K562 (cell line): ENCODE data around the gene ZFYVE16. TPM values are rescaled to one million over a fixed set of nuclear protein-coding genes. Genes with fewer than 3 reads are reported as not detected.

ENCODE experiments used
- BHLHE40 ChIP-seq: IDR thresholded peaks from 2 replicates; pipeline ENCODE4 v1.6.1; 2011; ENCODE audit warnings: low read length, improper control_type of control experiment
- CREB3L1 ChIP-seq: fragments of 450-650 bp; IDR thresholded peaks from 2 replicates; pipeline ENCODE4 v1.6.1; 2014; ENCODE audit warnings: low read depth, mild to moderate bottlenecking, moderate library complexity, borderline replicate concordance
- ELF4 ChIP-seq: fragments of 450-650 bp; formaldehyde crosslinking; IDR thresholded peaks from 2 replicates; pipeline ENCODE4 v1.4.0; 2022; ENCODE audit warnings: missing genetic modification characterization
- ESRRA ChIP-seq: fragments of 450-650 bp; IDR thresholded peaks from 2 replicates; pipeline ENCODE4 v1.6.1; 2014; ENCODE audit warnings: low read depth, mild to moderate bottlenecking, moderate library complexity, borderline replicate concordance
- KAT8 ChIP-seq: fragments of 450-650 bp; IDR thresholded peaks from 2 replicates; pipeline ENCODE4 v1.6.1; 2016; ENCODE audit warnings: low read depth, mild to moderate bottlenecking
- MAX ChIP-seq: sonication (generic); formaldehyde crosslinking; IDR thresholded peaks from 2 replicates; pipeline ENCODE4 v1.9.0; 2022; ENCODE audit warnings: mild to moderate bottlenecking, missing genetic modification reagents
- MAZ ChIP-seq, 2 experiments: fragments of 450-650 bp in 1 of 2; sonication (generic) in 1 of 2; formaldehyde crosslinking; IDR thresholded peaks in 1 of 2; conservative IDR thresholded peaks in 1 of 2; 2 replicates each; pipeline versions ENCODE4 v1.4.0 to v1.5.0; 2020; ENCODE audit warnings: mild to moderate bottlenecking in 1 of 2, missing genetic modification reagents in 1 of 2
- MEIS2 ChIP-seq: fragments of 450-650 bp; IDR thresholded peaks from 2 replicates; pipeline ENCODE4 v1.6.1; 2014; ENCODE audit warnings: mild to moderate bottlenecking; ENCODE audit not compliant: partially characterized antibody
- NFIC ChIP-seq: fragments of 450-650 bp; IDR thresholded peaks from 2 replicates; pipeline ENCODE4 v1.6.1; 2017; ENCODE audit warnings: mild to moderate bottlenecking, inconsistent platforms
- NR2C2 ChIP-seq, 2 experiments: fragments of 200-800 bp in 1 of 2; sonication (Bioruptor generic) in 1 of 2; sonication (generic) in 1 of 2; formaldehyde crosslinking in 1 of 2; IDR thresholded peaks; 2 replicates each; pipeline versions ENCODE4 v1.6.1 to v1.8.0; 2016 to 2022; ENCODE audit warnings: mild to moderate bottlenecking in 1 of 2, missing compliant biosample characterization in 1 of 2, missing genetic modification characterization in 1 of 2, missing genetic modification reagents in 1 of 2
- PHB2 ChIP-seq: fragments of 450-650 bp; IDR thresholded peaks from 2 replicates; pipeline ENCODE4 v1.6.1; 2017; ENCODE audit warnings: low read depth
- POLR2AphosphoS2 ChIP-seq: IDR thresholded peaks from 2 replicates; pipeline ENCODE4 v1.6.1; 2012; ENCODE audit warnings: low read length, improper control_type of control experiment
- POLR2H ChIP-seq: IDR thresholded peaks from 2 replicates; pipeline ENCODE4 v1.6.1; 2016; ENCODE audit warnings: missing genetic modification characterization, low read depth, mild to moderate bottlenecking, control low read depth, missing compliant biosample characterization, moderate library complexity
- PYGO2 ChIP-seq: fragments of 450-650 bp; IDR thresholded peaks from 2 replicates; pipeline ENCODE4 v1.6.1; 2016; ENCODE audit warnings: mild to moderate bottlenecking, missing genetic modification characterization, moderate library complexity, missing compliant biosample characterization
- RBFOX2 ChIP-seq: fragments of 200-400 bp; formaldehyde crosslinking; IDR thresholded peaks from 2 replicates; pipeline ENCODE4 v1.6.1; 2017; ENCODE audit warnings: low read depth, mild to moderate bottlenecking, low read length, moderate library complexity
- SP1 ChIP-seq: sonication (generic); formaldehyde crosslinking; IDR thresholded peaks from 2 replicates; pipeline ENCODE4 v1.8.1; 2022; ENCODE audit warnings: mild to moderate bottlenecking, missing genetic modification reagents
- TEAD2 ChIP-seq: fragments of 450-650 bp; IDR thresholded peaks from 2 replicates; pipeline ENCODE4 v1.6.1; 2016; ENCODE audit warnings: missing genetic modification characterization, control low read depth, missing compliant biosample characterization
- UBTF ChIP-seq, 2 experiments: IDR thresholded peaks; 2 replicates each; pipeline ENCODE4 v1.6.1; 2012; ENCODE audit warnings: improper control_type of control experiment in 2 of 2, low read depth in 2 of 2, low read length in 2 of 2, borderline replicate concordance in 1 of 2
- ZBTB7A ChIP-seq: IDR thresholded peaks from 2 replicates; pipeline ENCODE4 v1.6.1; 2011; ENCODE audit warnings: low read depth, mild to moderate bottlenecking, low read length, moderate library complexity, borderline replicate concordance; ENCODE audit not compliant: control insufficient read depth
- ZNF133 ChIP-seq: fragments of 250-450 bp; sonication (Bioruptor Pico); IDR thresholded peaks from 2 replicates; pipeline ENCODE4 v1.4.0; 2020; ENCODE audit warnings: mild to moderate bottlenecking
- ZNF511 ChIP-seq: sonication (generic); formaldehyde crosslinking; IDR thresholded peaks from 2 replicates; pipeline ENCODE4 v1.8.0; 2022; ENCODE audit warnings: mild to moderate bottlenecking, missing genetic modification reagents
- ZNF785 ChIP-seq: fragments of 250-450 bp; sonication (Bioruptor Pico); IDR thresholded peaks from 2 replicates; pipeline ENCODE4 v1.4.0; 2020; ENCODE audit warnings: mild to moderate bottlenecking
- polyA plus RNA-seq, 8 experiments: library from polyadenylated mRNA; depleted of rRNA in 4 of 8; stranded (reverse) in 5 of 8; unstranded in 3 of 8; fragments of >200 nt; fragmentation: Nextera tagmentation in 2 of 8; fragmentation: Illumina TruSeq in 1 of 8; extraction: Ambion mirVana in 2 of 8; extraction: Trizol in 1 of 8; gene quantifications; 2 replicates each; pipeline versions ENCODE4 v1.2.1 to v1.2.3, GENCODE V29; 2011 to 2014; ENCODE audit warnings: inconsistent platforms in 1 of 8, missing spikeins in 1 of 8
- total RNA-seq, 7 experiments: library from RNA; depleted of rRNA in 6 of 7; stranded (reverse); fragments of >200 nt in 6 of 7; fragmentation: Illumina TruSeq in 2 of 7; extraction: Trizol in 2 of 7; gene quantifications; 2 replicates each; pipeline versions ENCODE4 v1.2.1 to v1.2.3, GENCODE V29; 2011 to 2021; ENCODE audit warnings: low replicate concordance in 1 of 7

Gene ZFYVE16
- total and polyA plus RNA-seq, 9 of the 15 experiments (the other 6 are each of a cell fraction or from before 2014, with no cell fraction given) = 6.0 to 18.9 (median 12.5) TPM

- no peak for TF ChIP-seq ZBTB7A
- TF ChIP-seq CREB3L1 = peak; percentile 41; the same call in 1 of the 2 replicates
- 0 out of 2 replicates have a peak, but pooled peaks have one; percentile 34 for TF ChIP-seq NR2C2 (CRISPR knock-in tag; IDR thresholded peaks at IDR 0.05)
- TF ChIP-seq NR2C2 (tag; IDR thresholded peaks at IDR 0.05) = peak; percentile 30; the same call in 1 of the 2 replicates
- TF ChIP-seq POLR2AphosphoS2 = no peak
- TF ChIP-seq ESRRA = peak; percentile 84
- TF ChIP-seq RBFOX2 = peak; percentile 94
- TF ChIP-seq MEIS2 = peak; percentile 85
- no peak for TF ChIP-seq PYGO2
- TF ChIP-seq ZNF133 (CRISPR knock-in tag) = no peak
- TF ChIP-seq ZNF785 (CRISPR knock-in tag) = no peak
- TF ChIP-seq PHB2 = no peak
- peak; percentile 37; the same call in 1 of the 2 replicates for TF ChIP-seq NFIC
- TF ChIP-seq ELF4 (CRISPR knock-in tag) = 0 out of 2 replicates have a peak, but pooled peaks have one; percentile 50
- TF ChIP-seq UBTF (IDR thresholded peaks at IDR 0.05; ENCODE audit: borderline replicate concordance in 1 of 2, low read depth in 2 of 2, low read length in 2 of 2) = no peak; a peak in 1 of 4 replicates
- no peak for TF ChIP-seq TEAD2 (tag)
- TF ChIP-seq MAX (CRISPR knock-in tag) = peak; percentile 39; the same call in 1 of the 2 replicates
- peak; percentile 94 for TF ChIP-seq POLR2H (tag)
- 0 out of 2 replicates have a peak, but pooled peaks have one; percentile 16 for TF ChIP-seq SP1 (CRISPR knock-in tag)
- no peak for TF ChIP-seq KAT8
- peak; percentile 90 for TF ChIP-seq ZNF511 (CRISPR knock-in tag)
- peak; percentile 80 to 96 for TF ChIP-seq MAZ (CRISPR knock-in tag; conservative IDR thresholded peaks at IDR 0.05 in 1 of 2, IDR thresholded peaks at IDR 0.05 in 1 of 2)
- TF ChIP-seq BHLHE40 = peak; percentile 28; the same call in 1 of the 2 replicates
These were observed at the start of gene ZFYVE16 (continued) for GRCh38 chr5:80407735-80408483.
